Stimulated activated CD4-positive, alpha-beta T cell treated with anti-CD3 and anti-CD28 coated beads, Interleukin-4, amount 100 ng/mL, for 1 hour (primary cell): ENCODE measurements around the gene AFF3.

Experiments
- DNase-seq: peaks from one replicate; pipeline ENCODE4 v3.0.0-alpha.2; 2020

AFF3 gene

DNA sequence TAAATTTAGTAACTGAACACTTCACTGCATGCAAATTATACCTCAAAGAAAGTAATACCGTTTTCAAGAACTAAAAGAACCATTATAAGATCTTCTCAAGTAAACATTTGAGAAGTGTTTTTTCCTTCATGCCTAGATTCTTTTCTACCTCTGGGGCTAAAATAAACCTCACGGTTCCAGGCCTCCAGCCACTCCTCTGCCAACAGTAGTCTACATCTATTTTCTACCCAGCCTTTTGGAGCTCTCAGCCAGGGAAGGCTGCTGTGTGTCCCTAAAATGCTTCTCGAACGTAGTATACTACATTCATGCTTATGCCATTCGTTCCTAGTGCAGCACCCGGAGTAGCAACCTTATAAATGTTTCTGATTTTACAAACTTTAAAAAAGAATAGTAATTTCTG lies 219.7 kb downstream of the AFF3 start:
- no peak for DNase-seq

DNA sequence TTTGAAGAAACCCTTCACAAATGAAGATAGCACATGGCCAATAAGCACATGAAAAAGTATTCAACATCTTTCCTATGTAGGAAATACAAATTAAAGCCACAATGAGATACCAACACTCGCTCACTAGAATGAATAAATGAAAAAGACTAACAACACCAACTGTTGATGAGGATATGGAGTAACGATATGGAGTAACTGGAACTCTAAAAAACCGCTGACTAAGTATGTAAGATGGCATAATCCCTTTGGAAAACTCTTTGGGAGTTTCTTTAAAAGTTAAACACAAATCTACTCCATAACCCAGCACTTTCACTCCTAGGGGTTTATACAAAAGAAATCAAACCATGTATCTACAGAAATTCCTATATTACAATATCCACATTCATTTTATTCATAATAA lies 220.5 kb downstream of the AFF3 start:
- DNase-seq, result no peak

DNA sequence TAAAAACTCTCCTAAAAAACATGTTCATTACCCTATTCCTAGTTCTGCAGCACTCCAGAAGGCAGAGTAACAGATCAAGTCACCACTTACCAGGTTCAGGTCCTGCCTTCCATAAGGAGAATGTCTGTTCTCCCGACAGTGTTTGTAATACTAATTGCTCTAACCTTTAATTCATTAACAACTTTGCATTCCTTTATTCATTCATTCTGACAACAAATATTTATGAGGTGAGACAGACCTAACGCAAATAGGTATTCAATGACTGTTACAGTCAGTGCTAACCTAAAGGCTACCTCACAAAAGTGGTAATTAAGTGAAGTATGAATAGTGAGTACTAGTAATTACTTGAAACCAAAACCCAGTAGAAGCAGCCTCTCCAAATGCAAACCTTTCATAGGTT lies 224.0 kb downstream of the AFF3 start:
- no peak for DNase-seq

DNA sequence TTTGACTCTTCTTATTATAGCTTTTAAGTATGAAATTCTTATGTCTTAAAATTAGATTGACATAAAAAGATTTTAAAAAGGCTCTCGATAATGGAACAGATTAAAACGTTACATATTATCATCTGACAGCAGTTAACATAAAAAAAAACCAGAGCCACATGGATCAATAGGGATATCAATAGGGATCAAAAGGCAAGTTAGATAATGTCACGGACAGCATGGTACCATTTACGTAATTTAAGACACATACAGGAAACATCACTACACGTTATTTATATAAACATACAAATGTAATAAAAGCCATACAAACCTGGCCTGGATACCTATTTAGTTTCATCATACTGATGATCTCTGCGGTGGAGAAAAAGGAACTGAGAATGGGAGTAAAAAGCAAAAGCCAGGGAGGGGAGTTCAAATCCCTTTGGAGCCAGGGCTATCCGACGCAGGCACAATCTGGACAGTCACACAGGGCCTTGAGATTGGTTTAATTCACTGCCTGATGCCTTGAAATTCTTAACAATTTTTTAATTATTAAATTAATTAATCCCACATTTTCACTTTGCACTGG lies 227.2 kb downstream of the AFF3 start:
- DNase-seq, result no peak

DNA sequence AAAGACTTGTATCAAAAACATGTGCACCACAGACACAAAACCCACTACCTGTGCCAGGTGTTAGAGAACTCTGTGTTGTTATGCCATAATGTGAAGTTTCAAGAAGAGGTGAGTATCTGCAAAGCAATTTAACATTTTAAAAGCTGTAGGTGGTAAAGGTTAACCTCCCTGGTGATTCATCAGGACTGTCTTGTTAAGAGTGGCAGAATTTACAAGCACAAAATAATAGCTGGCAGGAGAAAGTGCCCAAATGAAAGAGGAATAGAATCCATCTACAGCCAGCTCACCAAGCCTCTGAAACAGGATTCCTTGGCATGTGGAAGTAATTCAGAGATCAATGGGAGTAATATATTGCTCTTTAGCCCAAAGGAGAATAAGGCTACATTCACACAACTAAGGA lies 230.7 kb downstream of the AFF3 start:
- DNase-seq, result no peak

DNA sequence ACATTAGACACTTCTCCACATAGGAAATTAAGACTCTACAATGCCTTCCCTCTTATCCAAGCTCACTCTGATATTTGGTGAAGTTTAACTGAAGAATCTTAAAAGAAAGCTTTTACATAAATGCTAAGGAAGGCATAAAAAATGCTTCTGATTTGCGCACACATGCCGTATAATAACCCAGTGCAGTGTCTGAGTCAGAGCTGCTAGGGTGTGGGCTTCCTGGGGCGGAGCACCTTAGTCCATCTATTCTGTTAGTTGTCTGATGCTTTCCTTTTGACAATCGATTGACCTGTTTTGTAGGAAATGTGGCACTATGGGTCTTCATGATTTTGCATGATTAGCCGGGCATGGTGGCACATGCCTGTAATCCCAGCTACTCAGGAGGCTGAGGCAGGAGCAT lies 231.5 kb downstream of the AFF3 start:
- no peak for DNase-seq

DNA sequence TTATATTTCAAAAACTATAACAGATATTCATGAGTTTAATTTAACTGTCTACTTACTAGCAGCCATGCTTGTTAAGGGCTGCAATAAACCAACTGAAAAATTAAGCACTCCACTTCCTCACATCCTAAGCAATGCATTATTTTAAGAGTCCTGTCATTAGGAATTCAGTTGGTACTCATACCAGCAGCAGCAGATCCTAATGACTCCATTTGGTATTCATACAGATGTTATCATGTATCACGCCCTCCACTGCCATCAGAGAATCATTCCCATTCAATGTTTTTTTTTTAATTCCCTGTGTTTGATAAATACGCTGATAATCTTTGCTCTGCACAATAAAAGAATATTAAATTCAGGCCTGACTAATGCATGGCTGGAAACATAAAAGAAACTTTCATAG lies 236.8 kb downstream of the AFF3 start:
- DNase-seq, result no peak

DNA sequence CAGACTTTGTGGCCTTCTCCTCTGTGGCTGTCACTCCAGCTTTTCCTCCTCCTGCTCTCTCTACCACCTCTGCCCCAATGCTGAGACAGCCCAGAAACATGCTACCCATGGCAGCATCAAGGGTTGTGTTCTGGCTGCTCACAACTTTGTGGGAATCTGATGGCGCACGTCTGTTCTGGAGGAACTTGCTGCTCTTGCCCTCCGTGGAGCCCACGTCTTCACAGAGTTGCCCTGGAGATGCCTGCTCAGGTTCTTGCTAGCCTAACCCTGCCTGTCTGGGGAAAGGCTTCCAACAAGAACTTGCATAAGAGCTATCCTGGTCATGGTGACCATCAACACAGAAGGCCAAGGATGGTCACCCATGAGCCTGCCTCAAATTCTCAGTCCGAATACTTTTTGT lies 237.4 kb downstream of the AFF3 start:
- DNase-seq, result no peak

DNA sequence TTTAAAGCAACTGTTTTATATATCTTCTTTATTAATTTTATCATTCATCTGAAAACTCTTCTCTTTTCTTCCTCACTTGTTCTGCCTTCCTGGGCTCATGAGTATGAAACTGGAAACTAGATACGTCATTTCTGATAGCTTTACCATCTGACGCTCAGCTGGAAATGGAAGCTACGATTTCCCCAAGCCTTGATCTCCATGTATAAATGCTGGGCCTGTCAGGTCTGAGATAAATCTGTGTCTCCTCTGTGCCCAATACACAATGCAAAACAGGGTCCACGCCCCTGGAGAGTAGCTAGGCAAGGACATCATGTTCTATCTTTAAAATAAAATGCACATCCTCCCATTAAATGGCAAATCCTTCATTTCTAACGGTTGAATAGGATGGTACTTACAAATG lies 238.4 kb downstream of the AFF3 start:
- DNase-seq, result no peak

DNA sequence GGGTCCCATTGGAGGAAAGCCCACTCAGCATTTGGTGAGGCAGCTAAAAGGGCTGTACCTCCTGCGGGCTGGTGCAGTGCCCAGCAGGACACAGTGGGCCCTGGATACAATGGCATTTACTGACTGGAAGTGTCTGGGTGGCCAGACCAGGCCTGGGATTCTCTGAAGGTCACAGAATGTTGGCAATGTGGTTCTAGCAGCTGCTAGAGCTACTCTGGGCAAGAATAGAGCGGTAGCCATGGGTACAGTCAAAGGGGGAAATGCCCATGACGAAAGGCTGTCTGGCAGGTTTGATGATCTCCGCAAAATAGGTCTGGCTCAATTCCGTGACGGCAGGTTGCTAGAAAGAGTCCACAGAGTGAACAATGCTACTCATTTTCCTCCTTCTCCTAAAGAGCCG lies 241.8 kb downstream of the AFF3 start:
- DNase-seq, result no peak

DNA sequence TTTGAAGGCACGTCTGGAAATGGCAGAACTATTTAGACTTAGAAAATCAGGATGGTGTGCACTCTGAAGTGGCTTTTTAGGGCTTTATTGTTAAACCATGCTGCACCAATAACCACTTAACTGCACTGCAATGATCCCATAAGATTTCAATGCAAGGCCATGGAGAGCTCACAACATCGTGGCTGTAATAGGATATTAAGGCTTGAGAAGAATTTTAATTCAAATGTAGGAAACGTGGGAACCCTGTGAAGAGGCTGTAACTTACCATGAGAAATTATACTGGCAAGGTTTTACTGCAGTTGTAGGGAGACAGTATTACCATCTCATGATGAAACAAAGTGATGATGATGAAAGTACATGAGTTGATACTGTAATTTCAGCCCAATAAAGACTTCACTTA lies 242.5 kb downstream of the AFF3 start:
- no peak for DNase-seq

DNA sequence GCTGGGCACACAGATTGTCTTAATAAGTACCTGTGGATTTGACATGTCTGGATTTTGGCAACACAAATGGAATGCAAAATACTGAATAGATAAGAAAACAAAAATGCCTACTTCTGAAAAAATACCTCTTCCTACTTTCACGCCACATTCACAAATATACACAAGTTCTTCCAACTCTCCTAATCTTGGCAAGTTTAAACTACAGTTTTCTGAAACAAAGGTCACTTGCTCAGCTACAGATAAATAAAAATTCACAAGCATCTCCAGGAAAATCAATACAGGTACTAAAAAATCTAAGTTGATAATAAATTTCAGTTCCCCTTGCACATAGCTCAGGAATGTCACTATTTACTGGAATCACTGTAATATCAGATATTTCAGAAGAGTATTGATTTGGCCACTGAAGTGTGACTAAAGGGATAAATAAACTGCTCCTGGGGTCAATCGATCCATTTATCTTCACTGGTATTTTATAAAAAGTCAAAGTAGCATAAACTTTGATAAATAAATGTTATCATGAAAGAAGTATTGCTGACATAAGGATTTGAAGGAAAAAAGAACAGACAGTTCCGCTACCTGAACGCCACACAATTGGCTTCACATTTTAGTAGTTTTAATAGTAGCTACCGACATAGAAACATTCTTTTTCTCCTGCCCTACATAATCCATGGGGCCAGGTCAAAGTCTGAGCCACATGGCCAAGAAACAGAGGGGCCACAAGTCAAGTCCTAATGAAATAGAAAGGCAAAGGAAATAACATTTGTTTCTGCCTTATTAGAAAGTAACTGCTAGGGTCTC lies 243.1 kb downstream of the AFF3 start:
- DNase-seq, result no peak

DNA sequence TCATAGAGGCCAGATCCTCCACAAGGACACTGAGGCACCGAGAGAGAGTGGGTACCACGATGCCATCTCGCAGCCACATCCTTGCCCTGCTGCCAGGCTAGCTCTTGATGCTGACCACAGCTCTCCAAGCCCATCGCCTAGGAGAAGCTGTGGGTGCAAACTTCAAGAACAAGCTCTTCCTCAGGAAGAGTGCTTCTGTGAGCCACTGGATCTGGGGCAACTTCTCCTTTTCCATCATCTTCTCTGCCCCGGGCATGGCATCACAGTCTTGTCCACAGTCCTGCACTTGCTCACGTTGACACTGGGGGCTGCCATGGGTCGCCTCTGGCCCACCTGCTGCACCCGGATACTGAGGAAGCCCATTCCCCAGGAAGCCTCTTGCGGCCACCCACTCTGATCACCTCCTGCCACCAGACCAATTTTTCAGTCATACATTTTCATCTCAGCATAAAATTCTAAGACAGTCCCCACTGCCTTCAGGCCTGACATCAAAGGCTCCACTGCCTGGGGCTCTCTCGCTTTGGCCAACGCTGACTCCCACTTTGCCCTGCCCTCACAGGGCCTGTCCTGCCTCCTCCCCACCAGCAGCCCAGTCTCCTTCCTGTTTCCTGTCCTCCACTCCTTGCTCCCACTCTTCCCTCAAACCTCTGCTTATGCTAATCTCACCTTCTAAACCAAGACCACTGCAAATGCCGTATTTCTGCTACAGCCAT lies 243.9 kb downstream of the AFF3 start:
- DNase-seq, result no peak

DNA sequence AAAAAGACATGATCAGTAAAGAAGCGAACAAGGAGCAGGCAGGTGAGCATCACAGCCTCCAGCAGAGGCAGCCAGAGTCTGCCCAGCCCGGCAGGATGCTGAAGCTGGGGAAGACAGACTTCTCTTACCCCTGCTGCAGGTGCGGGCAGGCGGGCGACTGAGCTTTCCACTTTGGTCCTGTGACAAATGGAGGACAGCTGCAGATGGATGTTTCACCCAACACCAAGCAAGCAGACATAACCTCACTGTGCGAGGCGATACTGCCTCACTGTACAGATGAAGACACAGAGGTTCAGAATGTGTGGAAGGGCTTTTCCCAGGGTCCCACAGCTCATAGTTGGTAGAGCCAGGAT lies 251.0 kb downstream of the AFF3 start:
- DNase-seq, result no peak

DNA sequence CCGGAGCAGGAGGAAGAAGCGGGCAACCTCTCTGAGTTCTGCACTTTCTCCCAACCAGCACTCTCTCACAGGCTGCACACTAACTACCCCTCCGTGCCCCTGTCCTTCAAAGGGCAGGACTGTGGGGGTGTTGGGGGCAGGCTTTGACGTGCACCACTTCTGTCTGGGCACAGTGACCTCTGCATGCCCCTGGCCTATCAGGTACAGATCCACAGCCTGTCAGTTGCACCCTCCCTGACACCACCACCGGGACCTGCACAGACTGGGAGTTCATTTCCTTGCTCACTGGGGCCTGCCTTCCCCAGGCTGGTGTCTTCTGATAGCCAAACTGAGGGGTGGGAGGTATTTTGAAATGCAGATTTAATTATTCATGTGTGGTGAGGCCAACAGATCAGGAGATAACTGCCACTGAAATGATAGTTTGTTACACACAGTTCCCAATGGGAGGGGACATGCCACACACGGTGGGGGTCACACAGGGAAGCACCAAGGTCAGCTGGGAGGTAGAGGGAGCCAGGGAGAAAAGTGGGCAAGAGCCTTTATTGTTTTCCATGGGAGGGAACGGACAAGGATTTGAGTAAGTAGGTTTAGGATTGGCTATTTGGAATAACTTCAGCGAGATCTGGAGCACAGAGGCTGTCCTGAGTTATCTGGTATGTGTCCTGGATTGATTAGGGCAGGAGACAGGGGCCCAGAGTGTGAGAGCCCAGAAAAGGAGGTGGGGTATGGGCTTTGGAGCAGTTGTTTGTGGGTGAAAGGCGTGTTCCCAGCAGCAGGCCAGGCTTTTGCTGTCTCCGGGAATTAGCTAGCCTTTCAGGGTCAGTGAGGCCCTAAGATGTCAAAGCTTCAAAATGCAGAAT lies 251.6 kb downstream of the AFF3 start:
- DNase-seq, result no peak

DNA sequence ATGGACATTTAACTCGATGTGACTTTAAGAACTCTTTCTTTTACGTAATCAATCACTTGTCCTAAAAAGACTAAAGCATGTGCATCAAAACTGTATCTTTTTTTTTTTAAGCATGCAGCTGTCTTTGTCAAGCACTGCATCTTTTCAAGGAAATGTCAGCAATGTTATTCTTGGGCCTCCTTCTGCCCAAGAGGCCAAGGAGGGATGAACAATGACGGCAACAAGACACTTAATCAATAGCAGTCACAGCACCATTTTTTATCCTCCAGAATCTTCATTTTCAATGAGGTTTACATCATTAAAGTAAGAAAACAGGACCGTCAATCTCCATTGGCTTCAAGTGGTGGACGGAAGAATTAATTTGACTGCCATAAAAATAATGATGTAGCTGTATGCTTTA lies 253.8 kb downstream of the AFF3 start:
- no peak for DNase-seq

DNA sequence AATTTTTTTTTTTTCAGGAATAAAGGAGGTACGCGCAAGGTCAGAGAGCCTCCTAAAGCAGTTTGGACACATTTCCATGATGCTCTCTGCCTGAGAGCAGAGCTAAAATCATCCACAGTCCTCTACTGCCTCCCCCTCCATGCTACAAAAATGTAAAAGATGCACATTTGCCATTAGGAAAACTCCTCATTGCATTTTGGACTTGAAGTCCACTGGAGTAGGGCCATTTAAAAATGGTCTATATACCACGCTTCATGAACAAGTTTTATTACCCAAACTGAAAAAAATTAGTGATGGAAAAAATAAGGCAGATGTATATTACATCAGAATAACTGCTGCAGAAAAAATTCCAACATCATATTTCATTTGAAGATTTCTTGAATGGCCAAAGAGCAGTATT lies 256.0 kb downstream of the AFF3 start:
- no peak for DNase-seq

DNA sequence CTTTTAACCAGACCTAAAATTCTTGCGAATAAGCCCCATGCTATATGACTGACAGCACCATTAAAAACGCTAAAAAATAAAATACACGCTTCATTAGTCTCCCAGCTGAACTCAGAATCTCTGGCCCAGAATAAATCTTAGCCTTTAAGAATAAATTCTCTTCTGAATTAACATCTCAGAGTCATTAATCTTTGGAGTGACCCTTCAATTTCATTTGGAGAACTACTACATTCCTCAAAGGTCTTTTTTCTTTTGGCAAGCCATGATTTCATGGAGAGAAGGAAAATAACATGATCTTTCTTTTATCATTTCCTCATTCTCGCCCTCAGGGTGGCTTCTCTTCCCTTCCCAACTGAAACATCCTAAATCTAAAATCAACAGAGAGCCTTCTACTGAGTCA lies 259.0 kb downstream of the AFF3 start:
- no peak for DNase-seq

DNA sequence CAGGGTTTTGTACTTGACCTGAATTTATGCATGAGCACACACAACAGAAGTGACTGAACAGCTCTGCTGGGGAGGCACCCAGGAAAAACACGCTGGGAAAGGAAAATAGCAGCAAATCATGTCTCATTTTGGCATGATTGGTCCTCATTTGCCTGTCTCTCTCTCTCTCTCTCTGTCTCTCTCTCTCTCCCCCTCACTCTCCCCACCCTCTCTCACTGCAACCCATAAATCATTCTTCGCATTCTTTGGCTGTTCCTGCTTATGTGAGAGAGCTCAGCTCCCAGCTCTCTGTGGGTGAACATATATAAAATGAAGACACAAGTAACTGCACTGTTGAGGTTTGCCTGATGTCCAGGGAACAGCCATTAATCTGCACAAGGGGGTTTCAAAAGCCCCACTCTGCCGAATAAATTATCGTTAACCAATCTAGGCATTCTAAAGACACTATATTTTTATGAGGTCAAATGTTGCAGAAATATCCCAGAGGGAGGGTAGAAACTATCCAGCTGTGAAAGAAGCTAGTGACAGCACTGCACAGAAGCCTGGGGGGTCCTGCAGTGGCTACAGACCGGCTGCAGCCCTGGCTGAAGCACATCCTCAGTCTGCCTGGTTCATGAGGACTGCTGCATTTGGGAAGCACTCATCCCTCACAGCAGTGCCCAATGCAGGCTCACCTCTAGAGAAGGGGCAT lies 260.3 kb downstream of the AFF3 start:
- DNase-seq, result no peak

DNA sequence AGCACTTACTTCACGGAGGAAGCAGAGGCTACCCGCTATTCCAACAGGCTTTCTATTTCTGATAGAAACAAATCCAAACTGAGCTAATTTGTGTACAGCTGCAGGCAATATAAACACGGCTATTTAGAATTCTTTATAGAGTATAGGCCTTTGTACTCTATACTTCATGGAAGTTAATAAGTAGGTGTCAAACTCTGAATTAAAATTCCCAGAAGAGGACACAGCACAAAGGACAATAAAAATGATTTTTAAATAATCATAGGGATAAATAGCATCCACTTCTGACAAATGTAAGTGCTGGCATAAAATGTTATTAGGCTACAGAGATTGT lies 261.5 kb downstream of the AFF3 start:
- no peak for DNase-seq

DNA sequence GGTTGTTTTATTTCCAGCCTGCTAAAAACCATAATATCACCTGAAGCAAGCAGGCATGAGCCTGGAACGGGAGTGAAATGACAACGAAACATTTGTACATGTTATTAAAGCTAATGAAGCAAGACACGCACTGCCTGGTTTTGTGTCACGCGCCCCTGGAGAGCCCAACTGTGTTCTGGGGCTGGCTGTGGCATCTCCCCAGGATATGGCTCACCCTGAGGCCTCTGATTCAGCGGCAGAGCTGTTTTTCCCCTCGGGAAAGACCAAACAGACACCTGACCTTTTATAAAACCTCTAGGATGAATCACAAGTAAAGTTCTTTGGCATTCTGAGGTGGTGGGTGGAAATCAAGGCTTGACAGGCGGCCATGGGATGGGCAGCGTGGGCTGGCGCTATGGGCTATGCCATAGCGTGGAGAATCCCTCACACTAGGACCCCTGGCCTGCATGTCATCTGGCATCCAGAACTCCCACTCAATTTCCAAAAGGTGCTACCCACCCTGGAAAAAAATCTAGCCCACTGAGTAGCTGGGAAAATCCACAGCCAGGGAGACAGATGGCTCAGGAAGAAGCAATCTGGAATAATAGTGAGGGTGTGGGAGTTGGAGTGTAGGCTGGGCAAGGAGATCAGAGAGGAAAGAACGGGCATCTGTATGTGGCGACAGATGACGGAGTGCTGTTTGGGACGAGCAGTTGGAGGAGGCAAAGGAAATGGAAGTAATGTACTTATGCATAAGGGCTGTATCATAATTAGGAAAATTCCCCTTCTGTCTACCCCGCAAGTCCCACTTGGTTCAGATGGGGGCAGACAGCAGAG lies 262.0 kb downstream of the AFF3 start:
- no peak for DNase-seq

DNA sequence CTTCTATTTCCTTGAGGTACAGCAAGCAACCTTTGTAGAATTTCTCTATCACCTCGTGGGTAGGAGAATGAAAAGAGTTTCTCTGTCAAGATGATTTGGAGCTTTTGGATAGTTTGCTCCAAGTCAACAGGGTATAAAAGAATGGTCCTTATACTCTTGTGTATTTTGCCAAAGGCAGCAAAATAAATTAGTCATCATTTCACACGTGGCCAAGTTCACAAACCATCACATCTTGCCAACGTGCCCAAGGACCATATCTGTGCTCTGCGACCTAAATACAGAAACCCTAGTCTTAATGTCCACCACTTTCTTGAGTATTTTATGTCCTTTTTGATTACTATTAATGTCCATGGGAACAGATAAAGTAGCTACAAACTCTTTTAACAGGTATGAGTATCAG lies 262.9 kb downstream of the AFF3 start:
- no peak for DNase-seq
